Posterior vena cava (tissue), 2 donors: ENCODE data around the gene ZDHHC14. TPM values are rescaled to one million over a fixed set of nuclear protein-coding genes. Genes with fewer than 3 reads are reported as not detected.
A peak's percentile ranks its signal among the peaks of the same experiment; 100 is the strongest.

Source experiments
- DNase-seq: peaks from one replicate; pipeline ENCODE4 v3.0.0-alpha.2; 2020; ENCODE audit warnings: low spot score
- intact Hi-C, 2 donors: fragments of 100-400 bp; cut with DNase I; formaldehyde crosslinking; loops; one replicate each; pipeline versions ENCODE4 v1.14.1 to v1.14.2; 2022 to 2023
- total RNA-seq, 2 donors: library from RNA; stranded (reverse); fragmentation: NEBNext Ultra II Directional; extraction: Animal tissue kit (Norgen Biotek cat#: 25700); gene quantifications; one replicate each; pipeline ENCODE4 v1.2.1, GENCODE V29; 2021
- donor health status: DM: yes; HTN: yes; CAD: no.
- donor health status: DM: yes; HTN: yes; CAD: no.

Gene ZDHHC14
- total RNA-seq, 2 donors from 2014 or later: 12.2 to 14.8 TPM

DNA sequence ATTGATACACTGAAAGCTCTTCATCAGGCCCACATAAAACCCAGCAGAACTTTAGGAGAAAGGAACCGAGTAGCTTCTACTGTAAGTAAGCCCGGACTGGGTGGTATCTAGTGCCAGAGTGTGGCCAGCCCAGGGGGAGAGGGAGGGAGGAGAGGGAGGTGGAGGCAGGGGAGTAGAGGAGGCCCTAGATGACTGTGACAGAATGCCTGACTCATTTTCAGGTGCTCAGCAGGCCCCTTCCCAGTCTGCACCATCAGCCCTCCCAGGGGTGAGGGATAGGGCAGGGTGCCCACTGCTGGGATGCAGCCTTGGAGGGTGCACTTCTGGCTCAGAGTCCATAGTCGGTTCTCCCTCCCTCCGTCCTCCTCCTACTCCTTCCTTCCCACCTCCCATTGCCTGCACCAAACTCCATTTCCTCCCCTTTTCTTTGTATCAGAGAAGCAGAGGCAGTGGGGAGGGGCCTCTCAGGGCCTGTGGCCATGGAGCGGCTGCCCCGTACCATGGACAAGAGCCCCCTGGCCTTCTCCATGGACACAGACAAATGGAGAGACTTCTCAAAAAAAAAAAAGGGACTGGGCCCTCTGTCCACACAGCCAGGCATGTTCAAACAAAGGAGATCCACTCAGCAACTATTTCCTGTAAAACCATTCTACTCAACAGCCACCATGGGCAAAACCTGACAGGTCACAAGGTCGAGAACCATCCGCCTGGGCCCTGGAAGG is 257.1 kb downstream of the ZDHHC14 start:
- intact Hi-C loops: loop anchor here in 1 of 2 donors (10.0 kb wide), 1 partner anchor 937 kb away; no protein-coding TSS in a partner anchor

DNA sequence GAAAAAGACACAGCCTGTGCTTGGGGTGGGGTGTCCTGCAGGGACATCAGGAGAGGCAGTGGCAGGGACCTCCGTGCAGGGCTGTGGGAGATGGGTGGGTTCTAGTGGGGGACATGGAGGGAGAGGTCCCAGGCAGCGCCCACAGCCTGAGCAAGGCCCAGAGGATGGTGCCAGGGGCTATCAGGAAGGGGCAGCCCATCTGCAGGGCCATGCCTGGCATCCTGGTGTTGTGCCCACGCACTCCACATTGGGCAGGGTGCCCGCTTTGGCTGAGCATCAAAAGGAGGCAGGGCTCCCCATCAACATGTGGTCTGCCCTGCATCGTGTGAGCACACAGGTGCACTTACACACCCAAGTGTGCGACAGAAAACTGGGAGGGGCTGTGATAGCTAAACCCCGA is 257.8 kb downstream of the ZDHHC14 start:
- intact Hi-C loops: loop anchor here in 1 of 2 donors (10.0 kb wide), 1 partner anchor 936 kb away; no protein-coding TSS in a partner anchor
- DNase-seq: peak; percentile 44

More for the DNA sequence above, 257.1 kb downstream of the ZDHHC14 start:
- DNase-seq: peak; percentile 44

DNA sequence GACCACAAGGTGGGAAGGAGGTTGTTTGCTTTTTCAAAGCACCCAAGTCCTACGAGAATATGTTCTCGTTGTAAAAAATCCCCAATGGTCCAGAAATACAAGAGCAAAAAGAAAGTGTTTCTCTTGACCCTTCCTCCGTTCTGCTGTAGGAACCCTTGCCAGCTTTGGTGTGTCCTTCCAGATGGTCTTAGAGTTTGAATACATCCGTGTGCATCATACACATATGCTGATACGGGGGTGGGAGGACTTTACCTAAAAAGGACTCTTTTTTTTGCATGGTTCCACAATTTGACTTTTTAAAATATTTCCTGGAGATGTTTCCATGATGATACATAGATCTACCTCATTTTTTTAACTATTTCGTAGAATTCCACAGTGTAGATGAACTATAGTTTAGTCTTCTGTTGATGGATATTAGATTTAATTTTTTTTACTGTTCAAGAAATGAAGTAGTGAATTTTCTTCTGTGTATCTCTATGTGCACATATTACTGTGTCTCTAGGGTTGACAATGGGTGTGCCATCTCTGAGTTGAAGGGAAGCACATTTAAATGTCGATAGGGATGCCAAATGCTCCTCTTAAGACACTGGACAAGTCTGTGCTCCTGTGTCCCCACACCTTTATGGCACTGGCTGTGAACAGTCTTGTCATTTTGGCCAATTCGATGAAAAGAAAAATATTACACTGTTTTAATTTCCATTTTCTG is 259.9 kb downstream of the ZDHHC14 start:
- intact Hi-C loops: no loop called here

DNA sequence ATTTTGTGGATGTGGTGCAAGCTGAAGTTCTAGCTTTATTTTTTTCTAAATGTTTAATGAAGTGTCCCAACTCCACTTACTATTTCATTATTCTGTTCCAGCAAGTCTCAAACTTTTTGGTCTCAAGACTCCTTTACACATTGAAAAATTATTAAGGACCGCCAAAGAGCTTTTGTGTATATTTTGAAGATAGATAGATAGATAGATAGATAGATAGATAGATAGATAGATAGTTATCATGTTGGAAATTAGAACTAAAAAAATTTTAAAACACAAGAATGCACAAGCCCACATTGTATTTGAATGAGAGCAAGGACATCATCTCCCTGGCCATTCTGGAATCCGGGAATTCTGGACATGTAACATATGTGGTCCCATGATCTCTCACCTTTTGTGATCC is 260.8 kb downstream of the ZDHHC14 start:
- no peak for DNase-seq
- intact Hi-C loops: no loop called here

More for the DNA sequence above, 259.9 kb downstream of the ZDHHC14 start:
- no peak for DNase-seq

DNA sequence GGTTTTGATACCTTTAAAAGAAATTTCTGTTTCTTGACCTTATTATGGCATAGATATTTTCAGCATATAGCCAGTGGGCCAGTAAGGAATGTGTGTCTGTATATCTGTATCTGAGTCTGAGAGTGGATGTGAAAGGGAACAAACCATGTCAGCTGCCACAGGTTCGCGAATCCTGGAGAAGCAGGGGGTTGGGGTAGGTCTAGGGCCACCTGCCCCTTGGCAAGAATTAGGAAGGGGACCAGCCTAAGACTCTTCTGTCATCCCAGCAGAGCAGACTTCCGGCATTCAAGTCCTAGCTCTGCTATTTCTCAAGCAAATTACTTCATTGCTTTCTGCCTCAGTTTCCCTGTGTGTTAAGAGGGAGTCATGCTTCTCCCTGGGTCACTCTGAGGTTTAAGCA is 261.7 kb downstream of the ZDHHC14 start:
- DNase-seq: no peak
- intact Hi-C loops: no loop called here

DNA sequence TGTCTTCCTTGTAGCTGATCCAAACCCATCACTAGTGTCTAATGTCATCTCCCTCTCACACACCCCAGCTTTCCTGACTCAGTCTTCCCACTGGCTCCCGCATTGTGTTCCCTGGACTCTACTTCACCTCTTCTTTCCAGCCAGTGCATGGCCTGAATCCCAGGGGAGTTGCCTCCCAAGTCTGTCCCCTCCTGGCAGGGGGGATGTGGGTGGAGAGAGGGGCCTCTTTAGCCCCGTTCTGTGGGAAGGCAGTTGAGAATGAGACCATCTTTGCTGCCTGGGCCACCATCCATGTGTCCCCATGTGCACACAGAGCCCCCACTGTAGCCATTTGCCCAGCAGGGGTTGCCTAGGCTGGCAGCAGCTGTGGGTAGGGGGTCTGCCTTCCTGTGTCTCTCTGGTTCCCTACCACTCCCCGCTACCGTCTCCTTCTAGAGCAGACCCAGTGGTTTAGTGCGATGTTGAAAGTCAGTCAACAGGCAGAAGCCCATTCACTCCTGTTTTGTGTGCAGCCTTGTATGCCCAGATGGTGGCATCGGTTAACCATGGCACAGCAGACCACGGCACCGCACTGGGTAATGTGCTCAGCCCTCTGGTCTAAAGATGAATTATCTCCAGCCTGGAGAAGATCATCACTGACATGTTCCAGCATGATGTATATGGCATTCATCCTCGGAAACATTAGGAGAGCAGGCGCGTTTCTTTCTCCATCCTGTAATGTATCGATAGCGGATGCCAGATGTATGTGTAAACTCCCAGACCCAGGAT is 263.2 kb downstream of the ZDHHC14 start:
- no peak for DNase-seq
- intact Hi-C loops: no loop called here

DNA sequence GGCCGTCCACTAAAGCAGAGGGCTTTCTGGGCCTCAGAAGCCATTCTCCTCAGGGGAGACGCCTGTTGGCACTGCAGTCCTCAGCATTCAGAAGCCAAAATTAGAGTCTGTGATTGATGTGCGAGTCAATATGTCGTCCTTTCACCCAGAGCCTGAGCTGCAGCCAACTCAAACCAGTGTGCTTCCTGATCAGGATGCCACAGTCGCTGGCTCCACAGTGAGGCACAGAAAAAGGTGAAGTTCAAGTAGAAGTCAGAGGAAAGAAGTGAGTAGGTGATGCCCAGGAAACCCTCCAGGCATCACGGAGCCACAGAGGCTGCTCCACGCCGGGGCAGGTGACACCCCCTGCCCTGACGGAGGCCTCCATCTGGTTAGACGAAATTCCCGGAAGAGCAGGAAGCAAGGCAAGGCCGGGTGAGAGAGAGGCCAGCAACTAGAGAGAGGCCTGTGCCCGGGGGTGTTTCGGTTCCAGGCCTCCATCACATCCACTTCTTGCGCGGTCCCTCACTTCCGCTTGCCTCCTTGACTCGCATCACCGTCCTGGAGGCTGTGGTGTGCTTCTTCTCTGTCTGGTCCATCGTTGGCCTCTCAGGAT is 264.3 kb downstream of the ZDHHC14 start:
- intact Hi-C loops: no loop called here
- no peak for DNase-seq

DNA sequence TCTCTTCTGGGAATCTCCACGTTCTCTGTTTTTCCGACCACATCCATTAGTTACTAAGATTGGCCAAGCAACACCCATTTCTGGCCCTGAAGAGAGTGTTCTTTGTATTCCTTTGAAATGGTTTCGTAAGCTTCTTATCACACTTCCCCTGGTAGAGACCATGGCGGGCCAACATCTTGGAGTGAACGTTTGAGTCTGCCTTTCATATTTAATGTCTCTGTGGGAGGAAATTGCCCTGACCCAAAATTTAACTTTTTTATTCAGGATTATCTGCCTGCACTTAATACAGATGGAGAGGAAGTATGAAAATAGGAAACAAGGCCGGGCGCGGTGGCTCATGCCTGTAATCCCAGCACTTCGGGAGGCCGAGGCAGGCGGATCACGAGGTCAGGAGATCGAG is 265.0 kb downstream of the ZDHHC14 start:
- no peak for DNase-seq
- intact Hi-C loops: no loop called here

DNA sequence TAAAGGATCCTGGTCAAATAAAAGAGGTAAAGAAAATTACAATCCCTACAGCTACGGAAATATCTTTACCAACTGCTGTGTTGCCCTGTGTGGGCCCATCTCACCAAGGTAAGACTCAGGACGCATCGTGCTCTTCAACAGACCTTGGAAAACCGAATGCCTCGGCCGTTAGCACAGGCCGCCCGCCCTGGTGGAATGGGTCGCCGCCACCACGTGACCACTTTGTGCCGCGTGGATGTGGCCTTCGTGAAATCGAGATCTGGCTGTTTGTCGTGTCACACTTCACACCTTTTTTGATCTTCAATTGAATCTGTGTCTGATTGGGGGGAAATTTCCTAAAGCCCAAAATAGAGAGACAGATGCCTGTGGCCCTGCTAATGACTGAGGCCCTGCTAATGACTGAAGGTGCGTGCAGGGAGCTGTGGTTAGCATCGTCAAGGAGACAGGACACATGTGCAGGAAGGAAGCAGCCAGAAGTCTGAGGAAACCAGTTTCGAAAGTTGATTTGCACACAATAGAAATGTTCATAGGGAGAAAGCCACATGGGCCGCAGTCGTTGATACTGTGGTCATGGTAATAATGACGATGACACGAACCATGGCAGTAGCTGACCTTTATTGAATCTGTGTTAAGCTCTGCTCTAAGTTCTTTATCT is 266.4 kb downstream of the ZDHHC14 start:
- DNase-seq: no peak
- intact Hi-C loops: no loop called here

DNA sequence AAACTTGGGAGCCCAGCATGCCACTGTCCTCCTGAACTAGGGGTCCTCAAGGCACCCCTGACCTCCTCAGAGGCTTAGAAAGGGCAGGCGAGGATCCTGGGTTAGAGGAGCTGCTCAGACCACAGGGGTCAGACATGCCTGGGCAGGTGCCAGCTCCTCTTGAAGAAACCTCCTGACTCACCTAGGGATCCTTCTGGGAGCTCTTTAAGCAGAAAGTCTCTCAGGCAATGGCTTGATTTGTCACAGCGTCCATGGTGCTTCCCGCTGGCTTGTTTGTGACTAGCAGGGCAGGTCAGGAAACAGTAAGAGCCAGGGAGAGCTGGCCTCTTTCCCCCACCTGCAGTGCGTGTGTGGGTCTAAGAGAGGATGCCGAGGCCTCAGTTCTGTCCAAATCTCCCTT is 267.6 kb downstream of the ZDHHC14 start:
- no peak for DNase-seq
- intact Hi-C loops: no loop called here

DNA sequence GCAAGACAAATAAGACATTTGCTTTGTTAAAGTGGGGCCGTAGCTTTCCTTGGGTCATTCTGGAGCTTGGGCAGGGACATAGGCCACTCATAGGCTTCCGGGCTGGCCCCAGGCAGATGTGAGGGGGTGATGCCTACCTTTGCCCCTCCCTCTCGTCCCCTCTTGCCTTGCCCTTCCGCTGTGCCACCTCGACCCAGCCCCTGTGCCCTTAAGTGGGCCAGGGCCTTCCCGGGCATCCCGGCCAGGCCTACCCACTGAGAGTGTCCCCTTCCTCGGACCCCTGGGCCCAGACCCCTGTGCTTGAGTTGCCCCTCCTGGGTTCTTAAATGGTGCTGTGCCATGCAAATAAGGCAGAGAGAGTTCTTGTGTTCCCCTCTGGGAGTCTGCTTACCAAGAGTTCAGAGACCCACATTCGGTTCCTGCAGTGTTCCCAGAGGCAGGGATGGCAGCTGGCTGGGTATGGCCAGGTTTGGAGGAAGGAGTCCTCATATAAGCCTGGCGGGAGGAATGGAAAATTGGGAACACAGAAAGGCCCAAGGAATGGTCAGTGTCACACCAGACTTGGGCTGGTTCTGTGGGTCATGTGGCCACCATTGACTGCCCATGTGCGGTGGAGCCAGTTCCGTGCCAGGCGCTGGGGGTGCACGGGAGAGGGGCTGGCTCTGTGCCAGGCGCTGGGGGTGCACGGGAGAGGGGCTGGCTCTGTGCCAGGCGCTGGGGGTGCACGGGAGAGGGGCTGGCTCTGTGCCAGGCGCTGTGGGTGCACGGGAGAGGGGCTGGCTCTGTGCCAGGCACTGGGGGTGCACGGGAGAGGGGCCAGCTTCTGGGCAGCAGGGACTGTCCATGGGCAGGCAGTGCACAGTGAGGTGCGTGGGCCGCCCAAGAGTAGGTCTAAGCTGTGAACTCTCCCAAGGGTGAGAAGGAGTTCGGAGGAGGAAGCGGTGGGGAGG is 268.6 kb downstream of the ZDHHC14 start:
- no peak for DNase-seq
- intact Hi-C loops: loop anchor here in 1 of 2 donors (1.0 to 10.0 kb wide), 2 partner anchors 32 to 405 kb away; no protein-coding TSS in a partner anchor

DNA sequence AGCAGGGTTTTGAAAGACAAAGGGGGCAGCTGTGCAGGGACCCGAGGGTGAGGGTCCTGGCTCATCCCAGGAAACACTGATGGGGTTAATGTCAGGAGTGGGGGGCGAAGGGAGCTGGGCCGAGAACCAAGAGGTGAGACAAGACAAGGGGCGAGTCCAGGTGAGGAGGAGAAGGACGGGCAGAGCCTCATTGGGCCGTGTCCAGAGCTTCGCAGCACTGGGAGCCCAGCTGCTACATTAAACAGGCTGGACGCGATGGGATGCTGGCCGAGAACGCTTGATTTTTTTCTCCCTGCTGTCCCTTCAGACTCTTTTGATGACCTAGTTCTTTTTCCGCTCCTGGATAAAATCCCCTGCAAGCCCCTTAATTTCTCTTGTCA is 269.3 kb downstream of the ZDHHC14 start:
- intact Hi-C loops: loop anchor here in 1 of 2 donors (10.0 kb wide), 1 partner anchor 405 kb away; no protein-coding TSS in a partner anchor
- no peak for DNase-seq

DNA sequence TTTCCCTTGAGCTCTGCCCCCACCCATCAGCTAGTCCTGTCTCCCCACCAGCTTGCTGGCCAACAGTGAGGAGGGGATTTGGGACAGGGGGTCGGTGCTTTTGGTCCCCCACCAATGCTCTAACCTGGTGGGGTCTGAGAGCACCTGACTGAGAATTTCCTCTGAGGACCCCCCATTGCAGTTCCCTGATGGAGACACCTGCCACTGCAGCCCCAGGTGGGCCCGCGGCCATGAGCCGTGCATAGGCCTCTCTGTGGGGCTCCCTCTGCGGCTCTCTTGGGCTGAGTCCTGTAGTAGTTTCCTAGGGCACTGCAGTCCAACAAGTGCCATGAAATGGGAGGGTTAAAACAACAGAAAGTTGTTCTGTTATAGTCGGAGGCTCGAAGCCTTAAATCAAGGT is 269.8 kb downstream of the ZDHHC14 start:
- intact Hi-C loops: loop anchor here in 1 of 2 donors (10.0 kb wide), 1 partner anchor 404 kb away; no protein-coding TSS in a partner anchor

DNA sequence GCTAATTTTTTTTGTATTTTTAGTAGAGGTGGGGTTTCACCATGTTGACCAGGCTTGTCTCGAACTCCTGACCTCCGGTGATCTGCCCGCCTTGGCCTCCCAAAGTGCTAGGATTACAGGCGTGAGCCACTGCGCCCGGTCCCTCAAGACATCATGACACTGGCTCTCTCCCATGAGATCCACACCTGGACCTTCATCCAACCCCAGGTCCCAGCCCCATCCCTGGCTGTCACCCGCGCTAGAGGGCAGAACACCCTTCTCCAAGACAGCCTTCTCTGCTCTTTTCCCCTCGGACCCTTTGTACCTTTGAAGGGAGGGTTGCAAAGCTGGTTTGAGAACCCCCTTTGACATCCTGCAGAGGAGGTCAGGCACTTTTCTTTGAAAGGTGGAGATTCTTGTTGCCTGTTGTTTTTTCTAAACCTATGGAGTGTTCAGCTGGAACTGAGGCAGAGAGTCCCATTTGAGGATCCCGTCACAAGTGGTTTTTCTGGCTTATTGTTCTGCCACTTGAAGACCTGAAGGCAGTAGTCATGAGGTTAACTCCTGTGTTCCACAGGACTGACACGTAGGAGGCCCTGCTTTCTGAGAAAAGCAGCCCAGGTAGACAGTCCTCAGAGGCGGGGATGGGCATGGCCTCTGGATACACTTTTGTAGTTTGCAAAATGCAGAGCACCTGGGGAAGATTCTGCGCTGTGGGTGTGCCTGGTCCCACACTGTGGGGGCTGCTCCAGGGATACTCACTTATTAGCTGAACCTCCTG is 270.9 kb downstream of the ZDHHC14 start:
- no peak for DNase-seq
- intact Hi-C loops: loop anchor here in 1 of 2 donors (10.0 kb wide), 1 partner anchor 403 kb away; no protein-coding TSS in a partner anchor

More for the DNA sequence above, 269.8 kb downstream of the ZDHHC14 start:
- DNase-seq: no peak

DNA sequence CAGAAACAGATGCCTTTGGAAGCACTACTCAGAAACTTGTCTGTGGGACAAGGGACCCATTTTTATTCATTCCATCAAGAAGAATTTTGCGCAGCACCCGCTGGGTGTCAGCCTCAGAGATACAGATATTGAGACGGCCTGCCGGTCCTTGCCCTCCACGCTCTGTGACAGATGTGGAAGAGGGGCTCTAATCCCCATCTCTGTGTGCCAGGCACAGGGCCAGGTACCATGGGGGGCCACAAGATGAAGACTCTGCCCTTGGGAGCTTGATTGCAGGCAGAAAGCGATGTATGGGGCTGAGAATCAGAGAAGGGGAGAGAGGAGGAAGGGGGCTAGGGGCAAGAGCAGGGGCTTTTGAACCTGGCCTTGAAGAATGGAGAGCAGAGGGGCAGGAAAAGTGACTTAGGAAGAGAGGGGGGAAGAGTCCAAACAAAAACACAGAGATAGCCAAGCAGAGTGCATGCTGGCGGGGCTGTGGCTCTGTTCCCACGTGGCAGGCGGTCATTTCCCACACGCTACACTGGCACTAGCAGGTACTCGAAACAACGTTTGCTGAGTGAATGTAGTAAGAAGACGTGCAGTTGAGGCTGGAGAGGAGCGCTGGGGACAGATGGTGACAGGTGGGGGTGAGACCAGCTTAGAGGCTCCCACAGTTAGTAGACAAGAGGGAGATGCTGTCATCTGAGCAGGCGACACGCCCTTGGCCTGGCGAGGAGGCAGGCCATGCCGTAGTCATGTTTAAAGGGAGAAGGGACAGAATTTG is 271.8 kb downstream of the ZDHHC14 start:
- DNase-seq: no peak
- intact Hi-C loops: loop anchor here in 1 of 2 donors (10.0 kb wide), 1 partner anchor 402 kb away; no protein-coding TSS in a partner anchor

DNA sequence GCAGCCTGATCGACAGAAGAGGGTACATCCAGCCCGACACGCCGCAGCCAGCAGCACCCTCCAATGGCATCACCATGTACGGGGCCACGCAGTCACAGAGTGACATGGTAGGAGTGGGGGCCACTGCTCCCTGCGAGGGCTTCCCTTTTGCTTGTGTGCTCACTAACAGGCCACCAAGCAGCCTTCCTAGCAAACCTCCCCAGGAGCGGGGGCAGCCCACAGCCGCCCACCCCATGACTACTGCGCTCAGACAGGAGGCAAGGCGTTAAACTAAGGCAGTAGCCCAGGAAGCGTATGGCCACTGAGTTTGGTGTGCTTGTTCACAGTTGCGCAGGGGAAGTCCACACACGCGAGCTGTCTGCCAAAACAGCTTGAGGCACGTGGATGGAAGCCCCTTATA is 272.5 kb downstream of the ZDHHC14 start:
- no peak for DNase-seq
- intact Hi-C loops: loop anchor here in 1 of 2 donors (10.0 kb wide), 1 partner anchor 401 kb away; no protein-coding TSS in a partner anchor
